Measurements from ENCODE around the gene PTOV1.

PTOV1 gene

GRCh38 chr19:49849433-49850220, 1.3 kb upstream of the PTOV1 start:
- Histone ChIP-seq H3K4me1 (ENCODE audit: control insufficient read depth, insufficient read depth, low read length) (peaks cover 17% of the 10 kb centered on the region; the same call in 1 of the 2 replicates), H3K9me3 (ENCODE audit: control insufficient read depth, insufficient read depth, low read depth, low read length) (no peaks in the 10 kb centered on the region), H3K4me3 (ENCODE audit: low read depth, low read length) (no peak overlapping the region), H3K27ac (ENCODE audit: extremely low read depth, low read depth, low read length) (no peak overlapping the region), H3K36me3 (ENCODE audit: control insufficient read depth in 2 of 2, insufficient read depth in 1 of 2, low read length in 2 of 2) (peaks cover 0 to 7% of the 10 kb centered on the region in 2 experiments; a peak in 2 of 3 replicates)
- CTCF ChIA-PET = interaction anchor here (0.6 to 2.8 kb wide), 8 partner anchors 14 to 177 kb away, joined by 3 to 13 read pairs (median 4); partner anchors contain the start of gene FUZ
- TF ChIP-seq ZNF341 (tag by site-specific recombination; IDR thresholded peaks at IDR 0.05; ENCODE audit: low read depth) (0 out of 2 replicates have a peak, but pooled peaks have one; percentile 32), RBAK (tag by site-specific recombination; IDR thresholded peaks at IDR 0.05) (0 out of 2 replicates have a peak, but pooled peaks have one; percentile 12), SCRT2 (tag by site-specific recombination; IDR thresholded peaks at IDR 0.05) (peak; percentile 88), SCRT1 (tag by site-specific recombination; IDR thresholded peaks at IDR 0.05; ENCODE audit: borderline replicate concordance) (0 out of 2 replicates have a peak, but pooled peaks have one; percentile 56), ZBTB21 (tag by site-specific recombination; IDR thresholded peaks at IDR 0.05) (no peak), ZNF837 (tag by site-specific recombination; IDR thresholded peaks at IDR 0.05) (no peak), ZNF629 (tag by site-specific recombination; IDR thresholded peaks at IDR 0.05) (no peak), TCF7L2 (IDR thresholded peaks at IDR 0.05; ENCODE audit: borderline replicate concordance, low read depth, low read length) (no peak), ZNF121 (tag by site-specific recombination; IDR thresholded peaks at IDR 0.05) (no peak), ZFHX2 (tag by site-specific recombination; conservative IDR thresholded peaks at IDR 0.05) (peak; percentile 28; the same call in 1 of the 2 replicates)
- POLR2A ChIA-PET = interaction anchor here (0.6 to 8.8 kb wide), 14 partner anchors 9 to 710 kb away, joined by 3 to 128 read pairs (median 8); partner anchors contain the start of genes AP2A1, ATF5, FUZ and NUP62

- TF ChIP-seq ZFP69B (tag by site-specific recombination; IDR thresholded peaks at IDR 0.05) (no peak), ZNF426 (tag by site-specific recombination; IDR thresholded peaks at IDR 0.05) (no peak), GLI2 (tag by site-specific recombination; IDR thresholded peaks at IDR 0.05; ENCODE audit: borderline replicate concordance, low read depth) (no peak), ZBTB11 (tag by site-specific recombination; conservative IDR thresholded peaks at IDR 0.05; ENCODE audit: low read depth) (no peak), IKZF3 (tag by site-specific recombination; IDR thresholded peaks at IDR 0.05) (no peak), SCRT1 (tag by site-specific recombination; IDR thresholded peaks at IDR 0.05; ENCODE audit: borderline replicate concordance) (no peak)
- Histone ChIP-seq H3K9me3 (ENCODE audit: control insufficient read depth, insufficient read depth, low read depth, low read length) (no peaks in the 10 kb centered on the region), H3K36me3 (ENCODE audit: control insufficient read depth in 2 of 2, insufficient read depth in 1 of 2, low read length in 2 of 2) (peaks cover 0 to 12% of the 10 kb centered on the region in 2 experiments; a peak in 2 of 3 replicates), H3K4me1 (ENCODE audit: control insufficient read depth, insufficient read depth, low read length) (peaks cover 17% of the 10 kb centered on the region; the same call in 1 of the 2 replicates), H3K4me3 (ENCODE audit: low read depth, low read length) (peak overlapping the region; percentile 76), H3K27ac (ENCODE audit: extremely low read depth, low read depth, low read length) (peak overlapping the region; percentile 99; the same call in 1 of the 2 replicates)
- ChIA-PET POLR2A (interaction anchor here (0.5 to 8.8 kb wide), 17 partner anchors 9 to 354 kb away, joined by 3 to 128 read pairs (median 6); partner anchors contain the start of genes AP2A1, ATF5, FUZ and NUP62), CTCF (interaction anchor here (0.6 to 2.8 kb wide), 11 partner anchors 13 to 280 kb away, joined by 3 to 13 read pairs (median 4); partner anchors contain the start of gene FUZ)
These were observed 805 bp upstream of the PTOV1 start for GRCh38 chr19:49850221-49850486.

Measured in HEK293 (cell line).